Activated CD8-positive, alpha-beta memory T cell treated with anti-CD3 and anti-CD28 coated beads for 24 hours (primary cell): ENCODE measurements around the gene CUTA.
A peak's percentile ranks its signal among the peaks of the same experiment; 100 is the strongest.

Experiments
- DNase-seq: peaks from one replicate; pipeline ENCODE4 v3.0.0-alpha.2; 2020

The CUTA gene

GRCh38 chr6:33438978-33439594 lies 21.2 kb upstream of the CUTA start:
- DNase-seq = no peak

- DNase-seq = no peak
Measured at GRCh38 chr6:33437666-33438065, 19.8 kb upstream of the CUTA start.

GRCh38 chr6:33434961-33435360 lies 17.1 kb upstream of the CUTA start:
- DNase-seq = no peak

- DNase-seq = no peak
Measured at GRCh38 chr6:33433544-33434191, 15.8 kb upstream of the CUTA start.

GRCh38 chr6:33433001-33433543 lies 15.2 kb upstream of the CUTA start:
- DNase-seq = no peak

- no peak for DNase-seq
Measured at GRCh38 chr6:33432546-33432945, 14.6 kb upstream of the CUTA start.

GRCh38 chr6:33431880-33432541 lies 14.1 kb upstream of the CUTA start:
- no peak for DNase-seq

GRCh38 chr6:33430991-33431879 lies 13.3 kb upstream of the CUTA start:
- DNase-seq = peak; percentile 88

- DNase-seq = no peak
Measured at GRCh38 chr6:33430334-33430733, 12.4 kb upstream of the CUTA start.

- no peak for DNase-seq
Measured at GRCh38 chr6:33429750-33430052, 11.8 kb upstream of the CUTA start.

- DNase-seq = no peak
Measured at GRCh38 chr6:33428966-33429749, 11.3 kb upstream of the CUTA start.

GRCh38 chr6:33428224-33428965 lies 10.5 kb upstream of the CUTA start:
- peak; percentile 79 for DNase-seq

GRCh38 chr6:33427585-33428223 lies 9.8 kb upstream of the CUTA start:
- DNase-seq = peak; percentile 80

GRCh38 chr6:33426590-33427511 lies 8.9 kb upstream of the CUTA start:
- DNase-seq = no peak

- peak; percentile 91 for DNase-seq
Measured at GRCh38 chr6:33425668-33426577, 8.0 kb upstream of the CUTA start.

- no peak for DNase-seq
Measured at GRCh38 chr6:33424855-33425667, 7.2 kb upstream of the CUTA start.

- no peak for DNase-seq
Measured at GRCh38 chr6:33423777-33424176, 5.9 kb upstream of the CUTA start.

- no peak for DNase-seq
Measured at GRCh38 chr6:33421344-33421643, 3.4 kb upstream of the CUTA start.
